ENCODE data around the gene PRR7.
A peak's percentile ranks its signal among the peaks of the same experiment; 100 is the strongest.

Gene PRR7

DNA sequence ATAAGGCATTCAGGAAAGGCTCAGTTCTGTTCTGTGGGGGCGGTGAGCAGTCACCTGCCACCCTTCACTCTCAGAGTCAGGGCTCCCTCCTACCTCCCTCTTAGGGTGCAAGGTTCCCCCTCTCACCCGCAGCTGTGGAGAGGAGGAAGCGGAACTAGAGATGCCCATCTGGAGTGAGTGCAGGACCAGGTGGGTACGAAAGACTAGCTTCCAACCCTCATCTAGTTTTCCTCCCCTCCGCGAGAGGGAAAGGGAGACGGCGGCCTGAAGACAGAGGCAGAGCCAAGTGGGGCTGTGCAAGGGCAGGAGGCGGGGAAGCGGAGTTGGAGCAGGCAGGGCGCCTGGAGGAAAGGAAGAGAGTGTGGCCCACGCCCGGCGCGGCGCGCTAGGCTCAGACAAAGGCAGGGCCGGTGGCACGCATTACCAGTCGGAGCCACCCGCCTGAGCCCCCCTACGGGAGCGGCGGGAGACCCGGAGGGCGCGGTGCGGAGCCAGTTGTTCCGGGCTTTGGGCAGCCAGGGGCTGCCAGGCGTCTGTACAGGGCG lies 7.3 kb downstream of the PRR7 start:
- no peak for DNase-seq

DNA sequence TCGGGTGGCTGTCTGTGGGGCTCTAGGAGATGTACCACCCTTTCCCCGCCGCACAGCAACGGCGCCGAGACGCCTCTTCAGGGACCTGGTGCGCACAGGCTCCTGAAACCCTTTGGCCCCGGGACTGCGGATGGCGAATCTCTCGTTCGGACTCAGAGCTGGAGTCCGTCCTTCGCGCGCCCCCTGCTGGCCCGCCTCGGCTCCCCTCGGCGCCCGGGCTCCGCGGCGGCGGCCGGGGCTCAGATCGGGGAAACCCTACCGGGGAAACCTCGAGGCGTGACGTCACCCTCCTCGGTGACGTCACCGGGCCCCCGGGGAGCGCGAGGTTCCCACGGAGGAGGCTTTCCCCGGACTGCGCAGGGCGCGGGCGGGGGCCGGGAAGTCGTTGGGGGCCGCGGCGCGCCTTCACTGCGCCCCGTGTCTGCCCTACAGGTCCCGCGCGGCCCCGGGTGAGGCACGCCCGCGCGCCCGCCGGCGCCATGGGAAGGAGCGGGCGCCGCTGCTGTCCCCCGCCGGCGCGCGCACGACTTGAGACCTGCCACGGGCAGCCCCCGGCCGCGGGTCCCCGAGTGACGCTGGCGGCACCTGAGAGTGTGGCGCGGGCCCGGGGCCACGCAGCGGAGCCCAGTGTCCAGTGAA lies 7.9 kb downstream of the PRR7 start:
- DNase-seq: peak; percentile 83

- peak; percentile 84 for DNase-seq
Measured at GRCh38 chr5:177455036-177455660, 8.5 kb downstream of the PRR7 start.

DNA sequence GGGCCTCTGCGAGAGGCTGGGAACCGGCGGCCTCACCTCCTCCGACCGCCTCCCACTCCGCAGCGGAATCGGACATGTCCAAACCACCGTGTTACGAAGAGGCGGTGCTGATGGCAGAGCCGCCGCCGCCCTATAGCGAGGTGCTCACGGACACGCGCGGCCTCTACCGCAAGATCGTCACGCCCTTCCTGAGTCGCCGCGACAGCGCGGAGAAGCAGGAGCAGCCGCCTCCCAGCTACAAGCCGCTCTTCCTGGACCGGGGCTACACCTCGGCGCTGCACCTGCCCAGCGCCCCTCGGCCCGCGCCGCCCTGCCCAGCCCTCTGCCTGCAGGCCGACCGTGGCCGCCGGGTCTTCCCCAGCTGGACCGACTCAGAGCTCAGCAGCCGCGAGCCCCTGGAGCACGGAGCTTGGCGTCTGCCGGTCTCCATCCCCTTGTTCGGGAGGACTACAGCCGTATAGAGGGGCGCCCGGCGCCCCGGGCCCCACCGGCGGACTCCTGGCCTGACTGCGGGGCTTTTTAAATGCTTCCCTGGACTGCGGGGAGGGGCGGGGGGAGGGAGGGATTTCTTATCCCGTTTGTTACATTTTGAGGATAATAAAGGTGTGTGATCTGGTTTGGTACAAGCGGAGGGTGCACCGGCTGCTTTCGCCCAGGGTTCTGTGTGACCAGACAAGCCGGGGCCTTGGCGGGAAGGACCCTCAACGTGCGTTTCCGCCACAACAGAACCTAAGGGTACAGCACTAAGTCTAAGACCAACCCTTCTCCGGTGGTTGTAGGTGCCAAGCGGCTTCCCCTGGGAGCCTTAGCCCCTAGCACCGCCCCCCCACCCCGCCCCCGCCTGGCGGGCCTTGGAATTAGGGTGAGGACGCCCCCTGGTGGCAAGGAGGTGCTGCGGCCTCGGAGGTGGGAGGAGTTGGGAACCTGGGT lies 9.3 kb downstream of the PRR7 start:
- DNase-seq: peak; percentile 87

DNA sequence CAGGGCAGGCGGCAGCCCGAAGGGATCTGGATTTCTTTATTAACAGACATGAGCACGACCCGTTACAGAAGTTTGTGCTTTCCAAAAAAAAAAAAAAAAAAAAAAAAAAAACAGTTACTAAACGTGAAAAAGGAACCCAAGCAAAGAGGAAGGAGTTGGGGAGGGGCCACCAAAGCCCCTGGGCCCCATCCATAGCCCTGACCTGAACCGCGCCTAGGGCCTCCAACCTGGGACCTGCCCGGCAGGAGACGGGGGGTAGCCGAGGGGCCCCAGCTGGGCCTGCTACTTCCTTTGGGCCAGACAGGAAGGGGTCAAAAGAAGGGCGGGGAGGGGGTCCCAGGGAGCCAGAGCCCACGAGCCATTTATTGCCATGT lies 10.0 kb downstream of the PRR7 start:
- no peak for DNase-seq

- peak; percentile 84 for DNase-seq
Measured at GRCh38 chr5:177456976-177457851, 10.6 kb downstream of the PRR7 start.

DNA sequence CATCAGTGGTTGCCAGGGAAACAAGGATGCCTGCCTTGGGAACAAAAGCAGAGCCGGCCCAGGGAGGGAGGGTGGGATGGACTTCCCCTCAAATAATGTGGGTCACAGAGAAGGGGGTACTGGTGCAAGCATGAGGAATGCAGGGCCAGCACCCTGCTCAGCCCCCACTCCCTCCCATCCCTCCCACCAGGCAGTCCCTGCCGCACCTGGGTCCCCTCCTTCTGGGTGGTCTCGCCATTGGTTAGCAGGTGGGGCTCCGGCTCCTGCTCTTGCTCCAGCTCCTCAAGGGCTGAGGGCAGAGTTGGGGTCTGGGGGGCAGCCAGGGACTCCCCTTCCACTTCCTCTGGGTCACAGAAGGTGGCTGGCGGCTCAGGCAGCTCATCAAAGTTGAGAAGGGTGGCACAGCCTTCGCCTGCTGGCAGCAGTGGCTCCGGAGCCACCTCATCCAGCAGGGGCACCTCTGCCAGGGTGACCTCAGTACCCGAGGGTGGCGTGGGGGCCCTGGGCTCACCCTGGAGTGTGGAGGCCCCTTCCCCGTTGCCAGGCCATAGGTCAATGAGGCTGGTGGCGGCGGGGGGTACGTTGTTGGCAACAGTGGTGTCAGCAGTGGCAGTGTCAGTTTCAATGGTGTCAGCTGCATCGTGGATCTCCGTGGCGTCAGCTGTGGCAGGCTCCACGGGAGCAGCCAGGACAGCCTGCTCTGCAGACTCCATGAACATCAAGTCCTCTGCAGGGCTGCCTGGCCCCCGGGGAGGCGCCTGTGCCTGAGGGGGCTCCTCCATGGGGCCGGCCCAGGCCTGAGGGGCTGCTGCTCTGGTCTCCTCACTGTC lies 11.5 kb downstream of the PRR7 start:
- no peak for DNase-seq

- DNase-seq: no peak
Measured at GRCh38 chr5:177458912-177459350, 12.3 kb downstream of the PRR7 start.

GRCh38 chr5:177459357-177459756 lies 12.7 kb downstream of the PRR7 start:
- DNase-seq: no peak

DNA sequence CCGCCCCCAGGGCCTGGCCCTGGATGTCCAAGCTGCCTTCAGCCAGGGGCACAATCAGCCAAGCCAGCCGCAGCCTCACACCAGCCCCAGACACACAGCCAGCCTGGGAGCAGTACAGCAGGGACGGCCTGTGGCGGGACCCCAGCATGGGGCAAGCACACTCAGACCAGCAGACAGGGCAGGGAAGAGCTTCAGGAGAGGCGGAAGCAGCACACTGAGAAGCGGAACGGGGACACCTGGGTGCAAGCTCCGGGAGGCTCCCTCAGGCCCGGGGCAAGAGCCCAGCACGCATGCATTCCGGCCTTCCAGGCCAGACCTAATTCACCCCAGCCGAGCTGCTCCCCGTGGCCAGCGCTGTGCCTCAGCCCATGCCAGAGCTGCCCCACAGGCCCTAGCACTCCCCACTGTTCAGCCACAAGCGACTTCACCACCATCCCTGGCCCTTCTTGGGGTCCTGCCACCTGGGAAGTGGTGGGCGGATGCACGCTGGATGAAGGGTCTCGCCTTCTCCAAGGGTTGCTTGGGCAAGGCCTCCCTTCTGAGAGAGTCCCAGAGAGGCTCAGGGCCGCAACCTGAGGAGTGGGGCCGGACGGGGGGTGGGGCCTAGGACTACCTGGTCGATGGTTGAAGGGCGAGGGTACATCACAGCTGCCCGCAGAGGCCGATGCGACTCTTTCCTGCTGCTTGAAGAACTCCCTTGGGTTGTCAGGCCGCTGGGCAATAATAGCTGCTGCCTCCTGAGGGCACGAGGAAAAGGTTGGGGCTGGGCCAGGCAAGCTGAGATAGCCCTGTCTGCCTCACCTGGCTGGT lies 13.4 kb downstream of the PRR7 start:
- no peak for DNase-seq

DNA sequence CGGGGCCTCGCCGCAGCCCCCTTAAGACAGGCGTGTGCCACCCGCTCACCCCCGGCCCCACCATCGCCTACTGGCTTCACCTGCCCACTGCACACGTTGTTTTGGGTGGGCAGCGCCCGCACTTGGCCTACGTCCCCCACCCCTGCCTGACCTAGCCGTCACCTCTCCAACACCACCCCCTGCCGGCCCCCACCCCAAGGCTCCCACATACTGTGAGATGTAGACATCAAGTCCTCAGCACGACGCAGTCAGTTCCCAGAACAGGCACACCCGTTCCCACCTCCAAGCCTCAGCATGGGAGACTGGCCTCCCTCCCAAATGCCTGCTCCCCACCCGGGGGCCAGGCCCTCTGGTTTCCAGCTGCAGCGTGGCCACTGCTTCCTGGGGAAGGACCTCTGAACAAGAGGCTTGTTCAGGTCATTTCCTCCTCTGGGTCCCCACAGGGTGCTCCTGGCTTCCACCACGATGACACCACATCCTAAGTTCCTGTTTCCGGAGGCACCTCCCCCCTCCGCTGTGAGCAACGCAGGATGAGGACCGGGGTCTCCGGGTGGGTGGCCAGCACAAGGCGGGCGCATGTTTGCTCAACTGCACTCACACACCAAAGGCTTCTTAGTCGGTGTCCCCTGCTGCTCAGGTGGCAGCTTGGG lies 15.5 kb downstream of the PRR7 start:
- no peak for DNase-seq

- DNase-seq: no peak
Measured at GRCh38 chr5:177465044-177465443, 18.4 kb downstream of the PRR7 start.

- no peak for DNase-seq
Measured at GRCh38 chr5:177466861-177467260, 20.2 kb downstream of the PRR7 start.

DNA sequence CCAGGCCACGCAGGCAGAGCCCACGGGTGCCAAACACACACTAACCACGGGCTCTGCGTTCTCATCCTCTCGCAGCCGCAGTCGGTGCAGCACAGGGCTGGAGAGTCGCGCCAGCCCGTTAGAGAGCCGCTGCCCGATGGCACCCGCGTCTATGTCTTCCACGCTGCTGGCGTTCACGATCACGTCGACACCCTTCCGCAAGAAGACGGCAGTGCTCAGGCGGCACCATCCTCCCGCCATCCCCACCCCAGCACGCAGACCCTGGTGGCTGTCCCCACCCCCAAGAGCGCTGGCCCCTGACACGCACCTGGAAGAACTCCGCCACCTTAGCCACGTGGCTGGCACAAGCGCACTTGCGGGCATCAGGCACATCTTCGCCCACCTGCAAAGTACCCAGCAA lies 20.8 kb downstream of the PRR7 start:
- DNase-seq: no peak

DNA sequence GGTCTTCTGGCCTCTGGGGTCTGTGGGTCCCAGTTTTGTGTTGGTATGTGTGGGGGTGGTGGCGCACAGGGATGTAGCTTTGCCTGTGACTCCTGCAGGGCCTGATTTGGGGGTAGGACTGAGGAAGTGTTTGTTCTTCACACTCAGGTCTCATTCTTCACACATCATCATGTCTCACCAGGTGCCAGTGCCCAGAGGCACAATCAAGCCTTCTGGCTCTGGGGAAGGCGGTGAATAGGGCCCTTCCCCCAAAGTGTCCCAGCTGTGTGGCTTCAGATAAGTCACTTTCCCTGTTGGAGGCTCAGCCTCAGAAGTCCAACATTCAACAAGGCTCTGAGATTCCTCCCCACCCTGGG lies 21.7 kb downstream of the PRR7 start:
- DNase-seq: no peak

DNA sequence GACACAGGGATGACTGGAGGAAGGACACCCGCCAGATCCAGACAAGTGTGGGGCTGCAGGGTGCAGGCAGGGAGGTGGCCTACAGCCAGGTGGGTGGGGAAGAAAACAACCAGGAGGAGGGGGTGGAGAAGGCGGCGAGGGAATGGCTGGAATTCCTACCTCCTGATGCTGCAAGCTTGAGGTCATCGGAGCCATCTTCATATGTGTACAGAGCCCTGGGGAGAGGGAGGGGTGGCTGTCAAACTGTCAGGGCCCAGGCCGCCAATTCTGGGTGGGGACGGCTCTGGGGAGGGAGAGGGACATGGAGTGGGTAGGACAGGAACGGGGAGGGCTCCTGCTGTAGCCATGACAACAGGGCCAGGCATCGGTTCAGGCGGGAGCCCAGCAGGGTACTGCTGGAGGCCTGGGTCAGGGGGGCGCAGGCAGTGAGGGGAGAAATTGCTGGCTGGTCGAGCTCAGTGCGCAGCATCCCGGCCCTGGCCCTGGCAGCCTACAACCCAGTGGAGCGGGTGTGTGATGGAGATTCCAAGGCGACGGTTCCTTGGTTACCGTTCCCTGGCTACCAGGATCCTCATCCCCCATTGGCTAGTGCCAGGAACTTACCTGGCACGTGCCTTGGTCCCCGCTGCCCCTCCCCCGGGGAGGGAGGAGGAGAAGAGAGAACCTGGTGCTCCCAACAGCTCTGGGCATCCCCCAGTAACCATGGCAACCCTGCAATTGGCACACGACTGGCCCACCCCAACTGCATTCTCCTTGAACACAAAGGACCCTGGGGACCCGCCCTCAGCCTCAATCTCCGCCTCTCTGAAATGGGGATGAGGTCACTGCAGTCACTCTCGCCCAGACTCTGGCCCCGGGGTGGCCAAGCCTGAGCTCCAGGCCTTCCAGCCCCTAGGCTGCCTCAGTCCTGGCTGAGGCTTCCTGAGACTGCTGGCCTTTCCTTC lies 22.3 kb downstream of the PRR7 start:
- no peak for DNase-seq

GRCh38 chr5:177469750-177470525 lies 23.3 kb downstream of the PRR7 start:
- no peak for DNase-seq

Data from NCI-H774 (cell line).